Measurements from ENCODE around the gene BICDL2. TPM values are rescaled to one million over a fixed set of nuclear protein-coding genes. Genes with fewer than 3 reads are reported as not detected.
A peak's percentile ranks its signal among the peaks of the same experiment; 100 is the strongest.

BICDL2 gene, protein sequence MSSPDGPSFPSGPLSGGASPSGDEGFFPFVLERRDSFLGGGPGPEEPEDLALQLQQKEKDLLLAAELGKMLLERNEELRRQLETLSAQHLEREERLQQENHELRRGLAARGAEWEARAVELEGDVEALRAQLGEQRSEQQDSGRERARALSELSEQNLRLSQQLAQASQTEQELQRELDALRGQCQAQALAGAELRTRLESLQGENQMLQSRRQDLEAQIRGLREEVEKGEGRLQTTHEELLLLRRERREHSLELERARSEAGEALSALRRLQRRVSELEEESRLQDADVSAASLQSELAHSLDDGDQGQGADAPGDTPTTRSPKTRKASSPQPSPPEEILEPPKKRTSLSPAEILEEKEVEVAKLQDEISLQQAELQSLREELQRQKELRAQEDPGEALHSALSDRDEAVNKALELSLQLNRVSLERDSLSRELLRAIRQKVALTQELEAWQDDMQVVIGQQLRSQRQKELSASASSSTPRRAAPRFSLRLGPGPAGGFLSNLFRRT
- total RNA-seq (not detected in 2 replicates), polyA plus RNA-seq (0.05 TPM in 1 of 2 replicates, not detected in the other), polyA minus RNA-seq (ENCODE audit: low replicate concordance) (not detected in 2 replicates)
- 0.06 and 0.12 TPM in 2 replicates for polyA plus RNA-seq (2012)

DNA sequence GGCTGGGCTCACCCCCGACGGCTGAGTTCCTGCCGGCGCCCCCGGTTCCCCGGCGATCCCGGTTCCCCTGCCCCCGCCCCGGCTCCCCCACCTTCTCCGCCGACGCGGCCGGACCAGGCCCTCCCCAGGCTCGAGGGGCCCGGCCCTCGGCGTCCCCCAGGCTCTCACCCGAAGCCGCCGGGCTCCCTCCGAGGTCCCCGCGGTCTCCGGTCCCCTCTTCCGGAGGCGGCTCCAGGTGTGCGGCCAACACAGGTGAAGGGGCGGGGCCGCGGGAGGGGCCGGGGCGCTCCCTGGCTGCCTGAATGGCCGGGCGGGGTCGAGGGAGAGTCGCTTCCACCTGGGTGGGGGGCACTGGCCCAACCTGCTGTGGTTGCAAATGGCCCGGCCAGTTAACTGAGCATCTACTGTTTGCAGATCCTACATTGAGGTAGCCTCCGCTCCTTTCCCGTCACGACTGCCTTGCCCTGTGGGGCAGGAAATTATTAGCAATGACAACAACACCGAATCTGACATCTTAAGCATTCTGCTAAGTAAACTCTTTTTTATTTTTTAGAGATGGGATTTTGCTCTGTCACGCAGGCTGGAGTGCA lies at the start of gene BICDL2:
TSS of gene BICDL2 (minus strand) at position 219 of the 590 bp plus-strand sequence. CDS start 1,448 bp downstream, outside the sequence.
- Histone ChIP-seq H3K4me2 (ENCODE audit: extremely low read depth, insufficient read depth, low read length) (no peak within 1 kb of the TSS), H2AFZ (ENCODE audit: low read length) (no peak within 1 kb of the TSS), H3K27me3 (ENCODE audit: control insufficient read depth, insufficient read depth, low read length) (peaks cover 51% of the 10 kb centered on the region), H3K9me3 (ENCODE audit: control insufficient read depth, insufficient read depth, low read depth, low read length) (no peaks in the 10 kb centered on the region), H3K9ac (ENCODE audit: insufficient read depth, low read length) (no peak within 1 kb of the TSS), H3K4me1 (ENCODE audit: control insufficient read depth, extremely low read depth, insufficient read depth, low read length) (no peaks in the 10 kb centered on the region), H3K79me2 (ENCODE audit: control insufficient read depth, insufficient read depth, low read length) (no peaks in the 10 kb centered on the region), H3K4me3 (replicated peaks in 1 of 4; ENCODE audit: control extremely low read depth in 1 of 4, insufficient read depth in 1 of 4, low read depth in 3 of 4, low read length in 4 of 4) (no peak within 1 kb of the TSS), H3K36me3 (ENCODE audit: control insufficient read depth, insufficient read depth, low read length) (no peaks in the 10 kb centered on the region), H4K20me1 (ENCODE audit: control insufficient read depth, extremely low read depth, insufficient read depth, low read length) (no peaks in the 10 kb centered on the region), H3K27ac (ENCODE audit: insufficient read depth, low read length) (no peak within 1 kb of the TSS)
- no peak for DNase-seq (ENCODE audit: low read depth in 2 of 2)
- peak; percentile 97 for TF ChIP-seq EZH2 (IDR thresholded peaks at IDR 0.05; ENCODE audit: low read length, missing control alignments)
- TF ChIP-seq, protein P1, sequence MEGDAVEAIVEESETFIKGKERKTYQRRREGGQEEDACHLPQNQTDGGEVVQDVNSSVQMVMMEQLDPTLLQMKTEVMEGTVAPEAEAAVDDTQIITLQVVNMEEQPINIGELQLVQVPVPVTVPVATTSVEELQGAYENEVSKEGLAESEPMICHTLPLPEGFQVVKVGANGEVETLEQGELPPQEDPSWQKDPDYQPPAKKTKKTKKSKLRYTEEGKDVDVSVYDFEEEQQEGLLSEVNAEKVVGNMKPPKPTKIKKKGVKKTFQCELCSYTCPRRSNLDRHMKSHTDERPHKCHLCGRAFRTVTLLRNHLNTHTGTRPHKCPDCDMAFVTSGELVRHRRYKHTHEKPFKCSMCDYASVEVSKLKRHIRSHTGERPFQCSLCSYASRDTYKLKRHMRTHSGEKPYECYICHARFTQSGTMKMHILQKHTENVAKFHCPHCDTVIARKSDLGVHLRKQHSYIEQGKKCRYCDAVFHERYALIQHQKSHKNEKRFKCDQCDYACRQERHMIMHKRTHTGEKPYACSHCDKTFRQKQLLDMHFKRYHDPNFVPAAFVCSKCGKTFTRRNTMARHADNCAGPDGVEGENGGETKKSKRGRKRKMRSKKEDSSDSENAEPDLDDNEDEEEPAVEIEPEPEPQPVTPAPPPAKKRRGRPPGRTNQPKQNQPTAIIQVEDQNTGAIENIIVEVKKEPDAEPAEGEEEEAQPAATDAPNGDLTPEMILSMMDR (conservative IDR thresholded peaks at IDR 0.05 in 1 of 2, IDR thresholded peaks at IDR 0.05 in 1 of 2; ENCODE audit: low read depth in 1 of 2, low read length in 2 of 2), result no peak

DNA sequence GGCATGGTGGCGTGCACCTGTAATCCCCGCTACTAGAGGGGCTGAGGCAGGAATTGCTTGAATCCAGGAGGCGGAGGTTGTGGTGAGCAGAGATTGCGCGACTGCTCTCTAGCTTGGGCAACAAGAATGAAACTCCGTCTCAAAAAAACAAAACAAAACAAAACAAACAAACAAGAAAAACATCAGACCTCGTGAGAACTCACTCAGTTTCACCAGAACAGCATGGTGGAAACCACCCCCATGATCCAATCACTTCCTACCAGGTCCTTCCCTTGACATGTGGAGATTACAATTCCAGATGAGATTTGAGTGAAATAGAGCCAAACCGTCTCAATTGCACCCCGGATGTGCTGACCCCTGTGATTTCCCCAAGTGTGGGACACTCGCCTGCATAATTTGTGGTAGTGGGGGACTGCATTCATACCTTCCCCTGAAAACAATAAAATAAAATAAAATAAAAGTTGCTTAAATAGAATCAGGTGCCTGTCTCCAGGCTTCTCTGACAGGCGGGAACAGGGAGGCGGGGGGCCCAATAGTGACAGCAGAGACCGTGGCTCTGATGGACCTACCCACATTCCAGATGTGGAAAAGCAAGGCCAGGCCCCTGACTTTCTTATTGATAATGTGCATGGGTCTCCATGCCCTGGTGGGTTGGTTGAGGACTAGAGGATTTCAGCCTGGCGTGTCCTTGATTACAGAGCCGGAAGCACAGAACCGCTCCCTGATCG lies 49.3 kb upstream of the BICDL2 start:
- DNase-seq (ENCODE audit: low read depth in 2 of 2), result no peak
- Histone ChIP-seq H3K4me3 (replicated peaks in 1 of 4; ENCODE audit: control extremely low read depth in 1 of 4, insufficient read depth in 1 of 4, low read depth in 3 of 4, low read length in 4 of 4) (no peak overlapping the region), H3K27me3 (ENCODE audit: control insufficient read depth, insufficient read depth, low read length) (no peaks in the 10 kb centered on the region), H3K9ac (ENCODE audit: insufficient read depth, low read length) (no peak overlapping the region), H2AFZ (ENCODE audit: low read length) (no peak overlapping the region), H3K36me3 (ENCODE audit: control insufficient read depth, insufficient read depth, low read length) (no peaks in the 10 kb centered on the region), H4K20me1 (ENCODE audit: control insufficient read depth, extremely low read depth, insufficient read depth, low read length) (no peaks in the 10 kb centered on the region), H3K27ac (ENCODE audit: insufficient read depth, low read length) (no peak overlapping the region), H3K4me1 (ENCODE audit: control insufficient read depth, extremely low read depth, insufficient read depth, low read length) (no peaks in the 10 kb centered on the region), H3K9me3 (ENCODE audit: control insufficient read depth, insufficient read depth, low read depth, low read length) (no peaks in the 10 kb centered on the region), H3K79me2 (ENCODE audit: control insufficient read depth, insufficient read depth, low read length) (no peaks in the 10 kb centered on the region), H3K4me2 (ENCODE audit: extremely low read depth, insufficient read depth, low read length) (no peak overlapping the region)
- no peak for TF ChIP-seq EZH2 (IDR thresholded peaks at IDR 0.05; ENCODE audit: low read length, missing control alignments)
- TF ChIP-seq, protein P1 (conservative IDR thresholded peaks at IDR 0.05 in 1 of 2, IDR thresholded peaks at IDR 0.05 in 1 of 2; ENCODE audit: low read depth in 1 of 2, low read length in 2 of 2), result no peak

All from fibroblast of lung (primary cell).